M059J (cell line): ENCODE results near the gene F2RL3. TPM values are rescaled to one million over a fixed set of nuclear protein-coding genes. Genes with fewer than 3 reads are reported as not detected.
"Not testable (repeated sequence)": the region's sequence is repeated elsewhere in the genome, so short reads cannot be mapped to it uniquely, and the experiment has no call there.

Experiments
- DNase-seq: peaks from one replicate; pipeline ENCODE4 v3.0.0-alpha.2; 2012; ENCODE audit warnings: low read depth
- total RNA-seq: library from RNA; depleted of rRNA; stranded (reverse); fragments of >200 nt; shearing (Covaris generic); gene quantifications from 2 replicates; pipeline ENCODE4 v1.2.3, GENCODE V29; 2014; rRNA removed

The F2RL3 gene
- total RNA-seq, 1 experiment from 2014 or later: not detected

GRCh38 chr19:16921766-16922591 lies 33.2 kb downstream of the F2RL3 start:
- no peak for DNase-seq

GRCh38 chr19:16922592-16922934 lies 33.8 kb downstream of the F2RL3 start:
- DNase-seq: no peak

GRCh38 chr19:16922949-16923348 lies 34.1 kb downstream of the F2RL3 start:
- DNase-seq: no peak

- no peak for DNase-seq
Observed at GRCh38 chr19:16927883-16928282, 39.1 kb downstream of the F2RL3 start.

GRCh38 chr19:16928351-16928750 lies 39.6 kb downstream of the F2RL3 start:
- DNase-seq: no peak

GRCh38 chr19:16928916-16929315 lies 40.1 kb downstream of the F2RL3 start:
- DNase-seq: no peak

- DNase-seq: no peak
Observed at GRCh38 chr19:16930753-16931152, 42.0 kb downstream of the F2RL3 start.

GRCh38 chr19:16931306-16931705 lies 42.5 kb downstream of the F2RL3 start:
- no peak for DNase-seq

- DNase-seq: no peak
Observed at GRCh38 chr19:16934489-16934888, 45.7 kb downstream of the F2RL3 start.

GRCh38 chr19:16936901-16937300 lies 48.1 kb downstream of the F2RL3 start:
- DNase-seq: no peak

GRCh38 chr19:16937796-16938195 lies 49.0 kb downstream of the F2RL3 start:
- DNase-seq: not testable (repeated sequence)

GRCh38 chr19:16938211-16938610 lies 49.4 kb downstream of the F2RL3 start:
- no peak for DNase-seq

GRCh38 chr19:16940063-16940462 lies 51.3 kb downstream of the F2RL3 start:
- DNase-seq: not testable (repeated sequence)

- no peak for DNase-seq
Observed at GRCh38 chr19:16940626-16941025, 51.8 kb downstream of the F2RL3 start.

Other genes with a start within 250 kb of the F2RL3 start
- gene SMIM7, start 228.9 kb upstream of the F2RL3 start, total RNA-seq: 135 and 174 TPM in 2 replicates
- 3.5 and 8.2 TPM in 2 replicates for gene TMEM38A, start 227.9 kb upstream of the F2RL3 start, total RNA-seq
- not detected in 2 replicates for gene NWD1, start 169.2 kb upstream of the F2RL3 start, total RNA-seq
- 10.1 and 14.5 TPM in 2 replicates for gene SIN3B, start 59.6 kb upstream of the F2RL3 start, total RNA-seq
- not detected in 2 replicates for gene CPAMD8, start 137.8 kb downstream of the F2RL3 start, total RNA-seq
- 20.9 and 23.7 TPM in 2 replicates for gene HAUS8, start 186.5 kb downstream of the F2RL3 start, total RNA-seq
- gene MYO9B, start 186.8 kb downstream of the F2RL3 start, total RNA-seq: 33.0 and 57.0 TPM in 2 replicates